ENCODE data around the gene CMSS1.

The CMSS1 gene

DNA sequence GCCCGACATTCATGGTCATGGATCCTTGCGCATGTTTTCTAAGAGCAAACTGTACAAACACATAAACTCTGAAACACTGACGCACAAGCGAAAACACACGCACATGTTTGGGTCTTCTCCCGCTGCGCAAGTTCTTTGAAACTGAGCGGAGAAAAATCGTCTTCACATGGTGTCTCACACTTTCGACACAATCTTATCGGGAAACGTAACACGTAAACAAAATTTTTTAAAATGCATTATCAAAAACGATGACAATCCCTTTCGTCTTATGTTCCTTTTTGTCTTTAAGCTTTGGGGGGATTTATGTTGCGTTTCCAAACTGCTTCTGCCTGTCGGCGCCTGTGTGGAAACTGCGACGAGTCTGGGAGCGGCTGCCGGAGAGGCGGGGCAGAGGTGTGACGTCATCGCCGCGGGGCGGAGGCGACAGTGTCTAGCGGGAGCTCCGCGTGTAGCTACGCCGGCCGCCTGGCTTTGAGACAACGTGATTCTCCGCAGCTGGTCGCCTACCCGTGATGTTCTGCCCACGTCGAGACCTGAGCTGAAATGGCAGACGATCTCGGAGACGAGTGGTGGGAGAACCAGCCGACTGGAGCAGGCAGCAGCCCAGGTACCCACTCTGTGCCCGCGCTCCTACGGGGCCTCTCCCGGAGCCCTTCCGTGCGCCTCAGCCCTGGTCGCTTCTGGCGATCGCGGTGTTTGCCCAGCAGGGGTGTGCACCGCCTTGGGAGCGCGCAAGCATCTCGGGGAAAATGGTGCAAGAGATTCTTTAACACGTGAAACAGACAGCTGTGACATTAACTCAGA, at the start of gene CMSS1:
Gene CMSS1, plus strand, starts transcription at position 426 of the 804 bp plus-strand sequence.
- DNase-seq (ENCODE audit: low read depth in 3 of 3), result peak; percentile 93

DNA sequence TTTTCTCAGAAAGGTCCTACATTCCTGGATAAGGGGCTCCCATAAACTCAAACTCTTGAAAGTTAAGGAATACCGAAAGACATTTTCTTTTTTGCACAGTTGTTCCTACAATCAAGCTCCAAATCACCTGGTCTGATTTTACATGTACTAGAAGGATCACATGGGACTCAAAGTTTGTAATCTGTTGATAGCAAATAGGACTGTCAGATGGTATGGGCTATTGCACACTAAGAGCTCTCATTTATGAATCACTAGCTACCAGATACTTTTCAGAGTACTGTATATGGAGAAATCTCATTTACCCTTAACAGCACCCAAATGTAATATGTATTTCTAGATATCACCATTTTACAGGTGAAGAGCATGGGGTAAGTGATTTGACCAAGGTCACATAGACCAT, 49.5 kb upstream of the CMSS1 start:
- DNase-seq (ENCODE audit: low read depth in 3 of 3), result no peak

DNA sequence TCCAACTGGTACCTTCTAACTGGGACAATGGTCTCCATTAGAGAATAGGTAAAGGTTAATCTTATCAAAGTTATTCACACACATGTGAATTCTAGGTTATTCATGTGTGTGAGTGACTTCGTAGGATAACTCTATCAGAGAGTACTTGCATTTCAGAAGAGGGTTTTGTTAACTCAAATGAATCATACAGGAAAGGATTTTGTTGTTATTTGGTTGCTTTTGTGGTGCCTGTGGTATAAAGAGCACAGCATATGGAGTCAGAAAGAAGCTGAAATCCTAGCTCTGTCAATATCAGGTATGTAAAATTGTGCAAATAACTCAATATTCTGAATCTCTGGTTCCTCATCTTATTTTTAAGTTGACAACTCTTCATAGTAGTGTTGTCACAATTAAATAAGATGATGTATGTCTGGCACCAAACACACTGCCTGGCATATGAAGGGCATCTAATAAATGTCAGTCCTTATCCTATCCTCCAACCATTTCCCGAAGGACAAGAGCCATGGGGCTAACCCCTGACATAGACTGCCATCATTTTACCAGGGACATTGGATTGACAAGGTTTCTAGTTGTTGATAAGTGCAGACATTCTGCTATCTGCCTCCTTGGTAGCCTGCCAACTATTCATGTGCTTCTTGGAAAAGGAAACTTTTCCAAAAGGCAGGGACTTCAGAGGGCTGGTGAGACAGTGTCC, 48.7 kb upstream of the CMSS1 start:
- DNase-seq (ENCODE audit: low read depth in 3 of 3), result no peak

DNA sequence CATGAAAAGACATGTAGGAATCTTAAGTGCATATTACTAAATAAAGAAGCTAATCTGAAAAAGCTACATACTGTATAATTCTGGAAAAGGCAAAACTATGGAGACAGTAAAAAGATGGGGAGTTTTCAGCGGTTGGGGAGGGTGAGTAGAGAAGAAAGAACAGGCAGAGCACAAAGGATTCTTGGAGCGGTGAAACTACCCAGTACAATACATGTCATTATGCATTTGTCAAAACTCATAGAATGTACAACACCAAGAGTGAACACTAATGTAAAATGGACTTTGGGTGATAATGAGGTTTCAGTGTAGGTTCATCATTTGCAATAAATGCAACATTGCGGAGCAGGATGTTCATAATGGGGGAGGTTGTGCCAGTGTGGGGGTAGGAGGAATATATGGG, 45.5 kb upstream of the CMSS1 start:
- no peak for DNase-seq (ENCODE audit: low read depth in 3 of 3)

DNA sequence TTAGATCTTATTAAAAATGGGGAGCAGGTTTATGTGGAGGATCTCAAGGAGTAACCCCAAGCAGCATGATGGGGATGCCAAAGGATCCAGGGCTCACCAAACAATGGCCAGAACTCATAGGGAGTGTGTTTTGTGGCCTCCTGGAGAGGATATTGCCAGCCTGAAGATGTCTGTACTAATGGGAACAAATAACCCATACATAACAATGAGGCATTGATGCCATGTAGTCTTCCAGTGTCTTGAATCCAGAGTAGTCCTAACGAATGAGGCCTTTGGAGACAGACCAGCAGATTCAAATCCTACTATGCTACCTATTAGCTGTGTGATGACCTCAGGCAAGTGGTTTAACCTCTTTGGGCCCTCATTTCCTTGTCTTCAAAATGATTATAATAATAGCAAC, 45.0 kb upstream of the CMSS1 start:
- no peak for DNase-seq (ENCODE audit: low read depth in 3 of 3)

DNA sequence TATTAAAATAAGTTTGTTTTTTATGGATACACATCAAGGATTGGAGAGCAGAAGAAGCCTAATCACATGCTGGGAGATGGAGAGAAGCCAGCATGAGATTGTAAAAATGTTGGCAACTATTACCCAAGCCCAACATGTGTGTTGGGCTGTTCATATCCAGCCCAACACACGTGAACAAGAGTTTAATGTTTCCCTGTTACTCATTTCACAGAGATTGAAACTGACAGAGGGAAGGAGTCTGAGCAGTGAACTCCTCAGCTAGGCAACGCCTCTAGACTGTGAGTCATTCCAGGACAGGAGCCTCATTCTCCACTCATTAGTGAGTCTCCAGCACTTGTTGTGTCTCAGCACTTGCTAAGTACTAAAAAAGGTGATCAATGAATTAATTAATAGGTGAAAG, 43.2 kb upstream of the CMSS1 start:
- no peak for DNase-seq (ENCODE audit: low read depth in 3 of 3)

DNA sequence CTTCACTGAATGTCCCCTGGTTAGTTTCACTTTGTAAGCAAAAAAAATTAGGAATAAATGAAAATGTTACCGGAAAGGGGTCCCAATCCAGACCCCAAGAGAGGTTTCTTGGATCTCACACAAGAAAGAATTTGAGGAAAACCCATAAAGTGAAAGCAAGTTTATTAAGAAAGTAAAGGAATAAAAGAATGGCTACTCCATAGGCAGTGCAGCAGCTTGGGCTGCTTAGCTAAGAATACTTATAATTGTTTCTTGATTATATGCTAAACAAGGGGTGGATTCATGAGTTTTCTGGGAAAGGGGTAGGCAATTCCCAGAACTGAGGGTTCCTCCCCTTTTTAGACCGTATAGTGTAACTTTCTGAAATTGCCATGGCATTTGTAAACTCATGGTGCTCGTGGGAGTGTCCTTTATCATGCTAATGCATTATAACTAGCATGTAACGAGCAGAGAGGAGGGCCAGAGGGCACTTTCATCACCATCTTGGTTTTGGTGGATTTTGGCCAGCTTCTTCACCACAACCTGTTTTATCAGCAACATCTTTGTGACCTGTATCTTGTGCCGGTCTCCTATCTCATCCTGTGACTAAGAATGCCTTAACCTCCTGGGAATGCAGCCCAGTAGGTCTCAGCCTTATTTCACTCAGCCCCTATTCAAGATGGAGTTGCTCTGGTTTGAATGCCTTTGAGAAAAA, 41.0 kb upstream of the CMSS1 start:
- no peak for DNase-seq (ENCODE audit: low read depth in 3 of 3)

DNA sequence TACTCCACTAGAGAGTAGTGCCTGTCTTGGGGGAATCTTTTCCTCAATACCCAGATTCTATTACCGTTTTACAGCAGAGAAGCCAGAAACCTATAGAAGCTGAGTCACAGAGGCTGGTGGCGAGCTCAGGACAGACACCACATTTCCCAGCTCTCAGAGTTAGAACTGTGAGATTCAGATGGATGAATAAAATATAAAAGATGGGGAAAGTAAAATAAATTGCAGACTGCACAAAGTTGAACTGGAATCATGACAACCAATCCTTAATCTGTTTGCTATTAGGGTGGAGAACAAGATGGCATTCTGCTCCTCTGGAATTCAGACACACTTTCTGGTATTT, 40.5 kb upstream of the CMSS1 start:
- no peak for DNase-seq (ENCODE audit: low read depth in 3 of 3)

DNA sequence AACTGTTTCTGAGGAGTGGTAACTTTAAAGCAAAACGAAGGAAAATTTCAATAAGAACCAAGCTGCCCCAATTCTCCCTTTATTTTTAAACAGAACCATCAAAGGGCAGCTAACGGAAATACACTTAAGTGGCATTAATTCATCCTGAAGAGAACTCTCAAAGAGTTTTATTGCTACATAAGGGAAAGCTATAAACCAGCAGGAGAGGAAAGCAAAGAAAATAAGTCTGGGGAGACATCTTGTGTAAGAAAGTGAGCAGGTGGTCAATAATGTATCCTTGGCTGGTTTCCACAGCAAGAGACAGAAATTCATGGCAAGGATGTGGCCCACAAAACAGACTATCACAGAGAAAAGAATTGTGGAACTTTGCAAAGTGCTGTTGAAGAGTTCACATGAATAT, 40.0 kb upstream of the CMSS1 start:
- no peak for DNase-seq (ENCODE audit: low read depth in 3 of 3)

DNA sequence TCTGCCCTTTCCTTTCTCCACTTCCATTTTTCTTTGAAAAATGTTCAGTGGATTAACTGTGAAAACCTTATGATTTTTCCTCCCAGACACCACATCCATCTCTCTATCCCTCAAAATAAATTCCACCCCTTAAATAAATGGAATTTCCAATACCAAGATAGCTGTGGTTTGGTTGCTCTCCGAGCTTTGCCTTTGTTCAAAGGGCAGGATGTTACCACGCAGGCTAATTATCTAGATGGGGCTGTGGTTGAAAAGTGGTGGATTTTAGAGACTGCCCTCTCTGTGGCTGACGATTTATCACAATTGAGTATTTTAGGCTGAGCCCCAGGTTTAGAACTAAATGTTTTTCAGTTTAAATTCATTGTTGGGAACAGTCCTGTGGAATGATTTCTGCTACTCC, 36.9 kb upstream of the CMSS1 start:
- no peak for DNase-seq (ENCODE audit: low read depth in 3 of 3)

DNA sequence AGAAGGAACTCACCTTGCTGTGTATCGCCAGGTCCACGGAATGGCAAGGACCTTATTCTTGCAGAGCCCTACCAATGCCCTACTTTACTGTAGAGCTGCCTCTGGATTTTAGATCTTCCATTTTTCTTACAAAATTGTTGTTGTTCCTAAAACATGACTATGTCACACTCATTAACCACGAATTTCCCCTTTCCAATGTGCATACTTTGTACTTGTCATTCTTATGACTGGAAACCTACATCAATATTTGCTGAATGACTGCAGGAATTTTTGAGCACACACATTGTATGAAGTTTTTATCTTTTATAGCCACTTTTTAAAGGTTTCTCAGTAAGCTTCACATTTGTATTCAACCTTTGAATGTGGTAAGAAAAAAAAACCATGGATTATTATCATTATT, 35.9 kb upstream of the CMSS1 start:
- DNase-seq (ENCODE audit: low read depth in 3 of 3), result no peak

DNA sequence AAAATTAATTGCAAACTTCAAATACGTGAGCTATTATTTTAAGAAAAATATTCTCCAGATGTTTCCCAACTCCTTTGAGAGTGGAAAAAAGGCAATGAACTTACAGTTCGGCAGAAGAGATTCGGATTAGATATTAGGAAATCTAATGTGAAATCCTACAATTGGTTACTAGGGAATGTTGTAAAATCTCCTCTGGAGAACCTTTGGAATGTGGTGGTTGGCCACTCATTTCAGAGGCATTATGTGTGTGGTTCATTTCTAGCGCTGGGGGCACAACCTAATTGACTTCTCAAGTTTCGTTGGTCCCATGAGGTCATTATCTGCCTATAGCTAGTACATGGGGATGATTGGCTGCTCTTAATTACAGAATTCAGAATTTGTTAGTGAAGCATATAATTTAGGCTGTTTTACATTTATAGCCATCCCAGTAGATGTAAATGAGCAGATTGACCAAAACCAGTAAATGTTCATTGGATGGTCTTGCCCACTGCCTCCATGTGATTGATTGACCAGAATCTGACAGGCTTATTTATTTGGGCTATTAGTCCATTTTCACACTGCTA, 34.6 kb upstream of the CMSS1 start:
- no peak for DNase-seq (ENCODE audit: low read depth in 3 of 3)

DNA sequence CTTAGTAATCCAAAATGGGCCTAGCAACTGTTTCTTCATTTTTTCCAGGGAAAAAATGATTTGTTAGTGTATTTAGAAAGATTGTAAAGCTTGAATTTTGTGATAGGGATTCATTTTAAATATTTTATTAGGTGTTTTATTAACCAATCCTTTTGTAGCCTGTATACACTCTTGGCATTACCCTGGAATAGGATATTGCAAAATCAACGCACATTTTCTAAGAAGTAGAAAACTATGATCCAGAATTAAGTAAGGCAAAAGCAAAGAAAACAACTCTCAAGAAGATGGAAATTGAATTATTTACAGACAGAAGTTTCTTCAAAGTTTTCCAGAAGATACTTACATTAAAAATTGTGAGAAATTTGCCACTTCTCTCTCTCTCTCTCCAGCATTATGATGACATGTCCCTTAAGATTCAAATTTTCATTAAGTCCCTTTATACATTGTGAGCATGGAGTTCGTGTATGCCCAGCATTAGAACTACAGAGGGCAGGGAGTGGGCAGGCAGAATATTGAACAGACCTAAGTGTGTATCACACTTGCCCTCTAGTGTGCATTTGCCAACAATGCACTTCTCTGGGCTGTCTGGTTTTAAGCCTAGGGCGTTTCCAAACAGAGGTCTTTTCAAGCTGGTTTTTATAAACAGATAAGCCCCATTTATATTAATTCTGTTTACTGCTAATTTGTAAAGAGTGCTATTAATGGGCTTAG, 28.5 kb upstream of the CMSS1 start:
- DNase-seq (ENCODE audit: low read depth in 3 of 3), result no peak

DNA sequence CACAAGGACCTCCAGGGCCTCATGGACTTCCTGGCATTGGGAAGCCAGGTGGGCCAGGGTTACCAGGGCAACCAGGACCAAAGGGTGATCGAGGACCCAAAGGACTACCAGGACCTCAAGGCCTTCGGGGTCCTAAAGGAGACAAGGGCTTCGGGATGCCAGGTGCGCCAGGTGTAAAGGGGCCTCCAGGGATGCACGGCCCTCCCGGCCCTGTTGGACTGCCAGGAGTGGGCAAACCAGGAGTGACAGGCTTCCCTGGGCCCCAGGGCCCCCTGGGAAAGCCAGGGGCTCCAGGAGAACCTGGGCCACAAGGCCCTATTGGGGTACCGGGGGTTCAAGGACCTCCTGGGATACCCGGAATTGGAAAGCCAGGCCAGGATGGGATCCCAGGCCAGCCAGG, 23.2 kb upstream of the CMSS1 start:
- no peak for DNase-seq (ENCODE audit: low read depth in 3 of 3)

DNA sequence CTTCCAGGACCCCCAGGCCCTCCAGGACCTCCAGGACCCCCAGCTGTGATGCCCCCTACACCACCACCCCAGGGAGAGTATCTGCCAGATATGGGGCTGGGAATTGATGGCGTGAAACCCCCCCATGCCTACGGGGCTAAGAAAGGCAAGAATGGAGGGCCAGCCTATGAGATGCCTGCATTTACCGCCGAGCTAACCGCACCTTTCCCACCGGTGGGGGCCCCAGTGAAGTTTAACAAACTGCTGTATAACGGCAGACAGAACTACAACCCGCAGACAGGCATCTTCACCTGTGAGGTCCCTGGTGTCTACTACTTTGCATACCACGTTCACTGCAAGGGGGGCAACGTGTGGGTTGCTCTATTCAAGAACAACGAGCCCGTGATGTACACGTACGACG, 22.1 kb upstream of the CMSS1 start:
- DNase-seq (ENCODE audit: low read depth in 3 of 3), result no peak

DNA sequence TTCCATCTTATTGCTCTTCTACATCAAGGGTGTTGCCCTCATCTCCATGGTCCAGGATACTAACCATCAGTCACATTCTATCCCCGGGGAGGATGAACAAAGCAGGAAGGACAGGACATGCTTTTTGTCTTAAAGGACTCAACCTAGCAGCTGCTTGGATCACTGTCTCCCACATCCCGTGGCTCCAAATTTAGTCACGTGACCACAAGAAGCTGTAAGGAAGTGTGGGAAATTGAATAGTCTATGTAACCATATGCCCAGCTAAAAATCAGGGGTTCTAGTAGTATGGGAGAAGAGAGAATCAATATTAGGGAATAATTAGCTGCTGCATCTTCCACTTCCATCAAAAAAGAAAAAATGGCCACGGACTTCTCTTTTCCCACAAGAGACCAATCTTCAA, 18.2 kb upstream of the CMSS1 start:
- DNase-seq (ENCODE audit: low read depth in 3 of 3), result no peak

DNA sequence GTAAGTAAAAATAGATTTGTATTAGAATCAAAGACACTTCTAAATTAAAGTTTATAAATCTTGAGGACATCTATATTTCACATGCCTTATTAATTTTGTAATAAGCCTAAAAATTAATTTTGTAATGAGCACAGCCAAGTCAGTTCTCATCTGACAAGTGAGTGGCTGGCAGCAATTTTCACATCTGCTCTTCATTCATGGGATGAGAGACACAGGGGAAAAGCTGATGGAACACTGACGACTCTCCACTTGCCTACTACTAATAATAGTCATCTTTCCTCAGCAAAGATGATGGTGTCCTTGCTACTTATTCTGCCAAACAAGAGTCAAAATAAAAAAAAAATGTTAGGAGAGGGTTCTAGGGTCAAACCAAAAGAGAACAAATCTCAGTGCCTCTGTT, 14.4 kb upstream of the CMSS1 start:
- DNase-seq (ENCODE audit: low read depth in 3 of 3), result no peak

DNA sequence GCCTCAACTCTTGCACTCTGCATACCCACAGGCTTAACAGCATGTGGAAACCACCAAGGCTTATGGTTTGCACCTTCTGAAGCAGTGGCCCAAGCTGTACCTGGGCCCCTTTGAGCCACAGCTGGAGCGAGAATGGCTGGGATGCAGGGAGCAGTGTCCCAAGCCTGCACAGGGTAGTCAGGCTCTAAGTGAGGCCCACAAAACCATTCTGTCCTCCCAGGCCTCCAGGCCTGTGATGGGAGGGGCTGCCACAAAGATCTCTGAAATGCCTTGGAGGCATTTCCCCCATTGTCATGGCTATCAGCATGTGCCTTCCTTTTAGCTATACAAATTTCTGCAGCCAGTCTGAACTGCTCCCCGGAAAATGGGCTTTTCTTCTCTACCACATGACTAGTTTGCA, 12.5 kb upstream of the CMSS1 start:
- no peak for DNase-seq (ENCODE audit: low read depth in 3 of 3)

DNA sequence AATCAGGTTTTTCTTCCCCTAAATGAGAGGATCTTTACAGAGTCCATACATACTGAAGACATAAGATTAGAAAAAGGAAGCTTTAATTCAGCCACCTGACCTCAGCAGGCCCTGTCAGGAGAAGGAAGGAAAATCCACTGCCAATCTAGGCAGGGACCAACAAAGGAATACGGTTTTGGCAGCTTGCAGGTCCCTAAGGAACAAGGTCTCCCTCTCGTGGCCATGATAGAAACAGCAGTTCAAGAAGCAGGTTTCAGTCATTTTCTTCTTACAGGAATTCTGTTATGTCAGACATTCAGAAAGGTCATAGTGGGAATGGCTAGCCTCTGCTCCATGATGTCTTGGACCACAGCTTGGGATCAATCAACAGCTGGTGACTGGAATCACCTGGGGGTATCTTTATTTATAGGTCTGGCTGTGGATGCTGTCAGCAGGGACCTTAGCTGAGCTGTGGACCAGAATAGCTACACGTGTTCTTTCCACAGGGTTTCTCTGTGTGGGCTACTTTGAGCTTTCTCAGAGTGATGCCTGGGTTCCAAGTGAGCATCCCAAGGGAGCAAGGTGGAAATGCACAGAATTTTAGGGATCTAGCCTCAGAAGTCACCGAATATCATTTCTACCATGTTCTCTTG, 9.4 kb upstream of the CMSS1 start:
- peak in 1 of 3 experiments; percentile 13 for DNase-seq (ENCODE audit: low read depth in 3 of 3)

DNA sequence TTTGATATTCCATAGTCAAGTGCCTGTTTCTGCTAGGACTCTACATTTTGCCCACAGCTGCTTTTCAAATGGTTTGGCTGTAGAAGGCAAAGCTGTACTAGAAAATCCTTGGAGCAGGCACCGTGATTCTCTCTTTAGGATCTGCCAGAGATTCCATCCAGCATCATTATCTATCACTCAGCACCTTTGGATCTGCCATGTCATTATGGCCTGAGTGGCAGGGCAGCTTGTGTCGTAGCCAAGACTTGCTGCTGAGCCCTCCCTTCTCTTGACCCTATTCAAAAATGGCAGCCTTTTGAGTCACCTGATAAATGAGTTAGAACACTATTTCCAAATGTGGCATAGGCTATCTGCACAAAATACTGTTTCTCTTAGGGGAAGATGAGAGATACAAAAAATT, 8.1 kb upstream of the CMSS1 start:
- DNase-seq (ENCODE audit: low read depth in 3 of 3), result no peak

DNA sequence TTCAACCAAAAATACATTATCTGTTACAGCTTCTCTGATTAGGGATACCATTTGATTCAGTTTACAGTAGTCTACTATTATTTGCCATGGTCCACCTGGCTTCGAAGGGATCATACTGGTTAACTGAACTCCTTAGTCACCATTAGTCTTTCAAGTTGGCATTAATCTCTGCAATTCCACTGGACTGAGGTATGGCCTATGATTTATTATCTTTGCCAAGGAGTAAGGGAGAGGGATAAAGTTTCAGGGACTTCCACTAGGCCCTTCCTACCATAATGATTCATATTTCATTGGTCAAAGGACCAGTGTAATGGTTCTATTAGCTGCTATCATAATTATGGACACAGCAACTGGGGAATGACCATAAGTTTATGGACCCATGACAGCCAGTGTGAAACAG, 7.3 kb upstream of the CMSS1 start:
- DNase-seq (ENCODE audit: low read depth in 3 of 3), result no peak

DNA sequence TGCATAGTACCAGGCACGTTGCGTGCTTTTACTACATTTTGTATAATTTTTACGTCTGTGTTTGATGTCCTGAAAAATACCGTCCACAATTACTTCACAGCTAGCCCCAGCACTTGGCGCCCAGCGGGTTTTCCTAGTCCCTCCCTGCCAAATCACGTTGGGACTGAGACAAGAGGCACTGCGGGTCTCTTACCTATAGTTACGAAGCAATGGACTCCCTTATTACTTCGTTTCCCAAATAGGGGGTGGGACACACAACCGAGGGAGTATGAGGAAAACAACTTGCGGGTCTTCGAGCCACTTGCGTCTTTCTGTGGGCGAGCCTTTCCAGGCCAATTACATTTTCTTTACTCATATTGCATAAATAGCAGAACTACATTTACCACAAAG, 620 bp upstream of the CMSS1 start:
- no peak for DNase-seq (ENCODE audit: low read depth in 3 of 3)

Measured in stimulated activated CD4-positive, alpha-beta T cell treated with anti-CD3 and anti-CD28 coated beads, TNF-alpha, amount 100 ng/mL, for 4 hours (primary cell).